HG02970 (cell line): ENCODE results near the gene CXCL5.

Source experiments
- ATAC-seq: cut with Tn5 transposase; IDR thresholded peaks from one replicate; pipeline ENCODE4 v1.9.1; 2021; ENCODE audit warnings: mild to moderate bottlenecking, moderate library complexity, moderate number of reproducible peaks; ENCODE audit not compliant: unreplicated experiment, low FRiP score

CXCL5 gene

GRCh38 chr4:73998040-73999011 is at the start of gene CXCL5:
Gene CXCL5, minus strand, starts transcription at chr4:73998677. Its CDS starts 96 bp downstream, at chr4:73998581.
- ATAC-seq: no peak

GRCh38 chr4:74047152-74047551 is 48.7 kb upstream of the CXCL5 start:
- ATAC-seq: no peak

- ATAC-seq: no peak
Measured at GRCh38 chr4:74045772-74046171, 47.3 kb upstream of the CXCL5 start.

GRCh38 chr4:74045247-74045646 is 46.8 kb upstream of the CXCL5 start:
- no peak for ATAC-seq

GRCh38 chr4:74044677-74045076 is 46.2 kb upstream of the CXCL5 start:
- no peak for ATAC-seq

GRCh38 chr4:74042681-74043080 is 44.2 kb upstream of the CXCL5 start:
- no peak for ATAC-seq

- ATAC-seq: no peak
Measured at GRCh38 chr4:74041418-74041817, 42.9 kb upstream of the CXCL5 start.

- ATAC-seq: no peak
Measured at GRCh38 chr4:74039315-74039763, 40.9 kb upstream of the CXCL5 start.

GRCh38 chr4:74038425-74039314 is 40.2 kb upstream of the CXCL5 start, which contains the start of gene CXCL3:
Gene CXCL3, minus strand, starts transcription at chr4:74038689. Its CDS starts 78 bp downstream, at chr4:74038611.
- no peak for ATAC-seq

GRCh38 chr4:74038086-74038424 is 39.6 kb upstream of the CXCL5 start:
- ATAC-seq: no peak

- ATAC-seq: no peak
Measured at GRCh38 chr4:74037076-74037955, 38.8 kb upstream of the CXCL5 start.

- ATAC-seq: no peak
Measured at GRCh38 chr4:74033739-74034138, 35.3 kb upstream of the CXCL5 start.

- ATAC-seq: no peak
Measured at GRCh38 chr4:74032064-74032463, 33.6 kb upstream of the CXCL5 start.

- ATAC-seq: no peak
Measured at GRCh38 chr4:74031576-74031975, 33.1 kb upstream of the CXCL5 start.

GRCh38 chr4:74030285-74030684 is 31.8 kb upstream of the CXCL5 start:
- ATAC-seq: no peak

- no peak for ATAC-seq
Measured at GRCh38 chr4:74028504-74028903, 30.0 kb upstream of the CXCL5 start.

GRCh38 chr4:74023709-74024108 is 25.2 kb upstream of the CXCL5 start:
- no peak for ATAC-seq

- ATAC-seq: no peak
Measured at GRCh38 chr4:74021601-74022000, 23.1 kb upstream of the CXCL5 start.

GRCh38 chr4:74018771-74019170 is 20.3 kb upstream of the CXCL5 start:
- no peak for ATAC-seq

GRCh38 chr4:74018116-74018515 is 19.6 kb upstream of the CXCL5 start:
- ATAC-seq: no peak
